GM12878 (cell line): ENCODE results near the gene SNRPD1. TPM values are rescaled to one million over a fixed set of nuclear protein-coding genes. Genes with fewer than 3 reads are reported as not detected.

ENCODE experiments used
- ATAC-seq: fragments of 200-7000 bp; cut with Tn5 transposase; 3 replicates; pipeline ENCODE4 v1.9.1; 2020; ENCODE audit warnings: mild to moderate bottlenecking, moderate library complexity
- BruUV-seq: library from RNA; stranded (reverse); fragments of 400-500 nt; replicated peaks from 2 replicates; lab custom pipeline; 2021; lab: Mats Ljungman, UMichigan
- CTCF ChIA-PET: fragments of 300-600 bp; sonication (Branson Sonifier 250); formaldehyde crosslinking; extraction: SDS; loops from one replicate; lab custom pipeline; 2021; ENCODE audit warnings: inconsistent platforms; lab: Yijun Ruan, JAX
- POLR2A ChIA-PET: fragments of 350-600 bp; formaldehyde crosslinking; extraction: SDS; loops from one replicate; lab custom pipeline; 2021; ENCODE audit warnings: inconsistent platforms; lab: Charles Lee
- RAD21 ChIA-PET: fragments of 300-600 bp; sonication (Branson Sonifier 250); formaldehyde crosslinking; loops from one replicate; lab custom pipeline; 2023; ENCODE audit warnings: antibody characterized with exemption; ENCODE audit not compliant: unreplicated experiment; lab: Charles Lee
- SMC1A ChIA-PET: fragments of 300-600 bp; sonication (Branson Sonifier 250); formaldehyde crosslinking; loops from one replicate; lab custom pipeline; 2023; ENCODE audit not compliant: unreplicated experiment, uncharacterized antibody; lab: Charles Lee
- DNase-seq: peaks from one replicate; pipeline ENCODE4 v3.0.0-alpha.2; 2011; ENCODE audit warnings: low read depth, low spot score
- FAIRE-seq: peaks from 3 replicates; lab custom pipeline; 2011; peaks lifted over from hg19 to GRCh38; lab: Jason Lieb, UNC
- H2AFZ ChIP-seq: 2 replicates; pipeline ENCODE4 v1.6.0; 2011; ENCODE audit warnings: low read depth, low read length, control low read depth; ENCODE audit not compliant: control insufficient read depth
- H3K27ac ChIP-seq: 2 replicates; pipeline ENCODE4 v1.5.1; 2011; ENCODE audit warnings: control low read depth; ENCODE audit not compliant: control insufficient read depth, insufficient read depth
- H3K27me3 ChIP-seq, 2 experiments: replicated peaks in 1 of 2; 2 replicates each; pipeline versions ENCODE4 v1.6.0 to v1.6.1; 2011; ENCODE audit warnings: low read length in 1 of 2; ENCODE audit not compliant: control insufficient read depth in 2 of 2, insufficient read depth in 2 of 2
- H3K36me3 ChIP-seq, 2 experiments: 2 replicates each; pipeline ENCODE4 v1.5.1; 2011; ENCODE audit warnings: low read length in 1 of 2; ENCODE audit not compliant: control insufficient read depth in 2 of 2, insufficient read depth in 2 of 2
- H3K4me1 ChIP-seq: 2 replicates; pipeline ENCODE4 v1.6.1; 2011; ENCODE audit warnings: mild to moderate bottlenecking, low read length, moderate library complexity, mixed read lengths; ENCODE audit not compliant: control insufficient read depth, insufficient read depth
- H3K4me2 ChIP-seq: 2 replicates; pipeline ENCODE4 v1.6.0; 2011; ENCODE audit warnings: control low read depth; ENCODE audit not compliant: control insufficient read depth, insufficient read depth
- H3K4me3 ChIP-seq: fragments of 200-600 bp; sonication (generic); 2 replicates; pipeline ENCODE4 v1.5.1; 2016
- H3K79me2 ChIP-seq: 2 replicates; pipeline ENCODE4 v1.6.0; 2011; ENCODE audit warnings: low read length; ENCODE audit not compliant: control insufficient read depth, insufficient read depth
- H3K9ac ChIP-seq: 2 replicates; pipeline ENCODE4 v1.8.0; 2011; ENCODE audit warnings: low read length, control low read depth, mixed read lengths; ENCODE audit not compliant: control insufficient read depth, insufficient read depth
- H3K9me3 ChIP-seq: replicated peaks from 3 replicates; pipeline ENCODE4 v1.5.1; 2011; ENCODE audit warnings: mild to moderate bottlenecking, low read length; ENCODE audit not compliant: control insufficient read depth, insufficient read depth
- H4K20me1 ChIP-seq: 2 replicates; pipeline ENCODE4 v1.6.0; 2011; ENCODE audit not compliant: control insufficient read depth, insufficient read depth
- CBFB ChIP-seq: IDR thresholded peaks from 2 replicates; pipeline ENCODE4 v1.6.1; 2016; ENCODE audit warnings: antibody characterized with exemption, low read depth
- CBX5 ChIP-seq: sonication (generic); IDR thresholded peaks from 2 replicates; pipeline ENCODE4 v1.6.1; 2016; ENCODE audit warnings: low read depth, moderate library complexity, mild to moderate bottlenecking, inconsistent platforms
- CREB1 ChIP-seq: IDR thresholded peaks from 2 replicates; pipeline ENCODE4 v1.6.1; 2012; ENCODE audit warnings: low read depth, mild to moderate bottlenecking, inconsistent platforms
- ETV6 ChIP-seq, 2 experiments: fragments of 450-650 bp in 1 of 2; IDR thresholded peaks in 1 of 2; conservative IDR thresholded peaks in 1 of 2; 2 replicates each; pipeline ENCODE4 v1.6.1; 2014; ENCODE audit warnings: antibody characterized with exemption in 1 of 2, borderline replicate concordance in 1 of 2, low read depth in 1 of 2, mild to moderate bottlenecking in 1 of 2, moderate library complexity in 1 of 2
- LARP7 ChIP-seq: fragments of 450-650 bp; IDR thresholded peaks from 2 replicates; pipeline ENCODE4 v1.6.1; 2017; ENCODE audit warnings: mild to moderate bottlenecking
- MXI1 ChIP-seq: fragments of 150-350 bp; IDR thresholded peaks from 2 replicates; pipeline ENCODE4 v1.6.1; 2011; ENCODE audit warnings: low read depth, mild to moderate bottlenecking, inconsistent platforms, low read length, improper control_type of control experiment
- RAD21 ChIP-seq: IDR thresholded peaks from 2 replicates; pipeline ENCODE4 v1.6.1; 2011; ENCODE audit warnings: mild to moderate bottlenecking, low read depth, low read length, moderate library complexity; ENCODE audit not compliant: insufficient read depth
- STAT3 ChIP-seq: IDR thresholded peaks from 2 replicates; pipeline ENCODE4 v1.6.1; 2011; ENCODE audit warnings: low read depth, low read length, improper control_type of control experiment
- TCF12 ChIP-seq: IDR thresholded peaks from 2 replicates; pipeline ENCODE4 v1.6.1; 2011; ENCODE audit warnings: low read depth, mild to moderate bottlenecking, low read length
- ZBED1 ChIP-seq: IDR thresholded peaks from 2 replicates; pipeline ENCODE4 v1.6.1; 2016; ENCODE audit warnings: borderline replicate concordance
- ZNF217 ChIP-seq: fragments of 450-650 bp; IDR thresholded peaks from 2 replicates; pipeline ENCODE4 v1.6.1; 2017; ENCODE audit warnings: antibody characterized with exemption, mild to moderate bottlenecking
- WGBS: methylation state at CpG from one replicate; pipeline ENCODE4 v1.1.6; 2016; ENCODE audit warnings: low lambda C conversion rate; ENCODE audit not compliant: insufficient replicate concordance, insufficient coverage; ENCODE audit errors: missing lambda C conversion rate; 5-methylcytosine and 5-hydroxymethylcytosine counted together
- in situ Hi-C: fragments of 300-500 bp; cut with MboI; formaldehyde crosslinking; loops from 9 replicates; pipeline ENCODE4 v1.14.3; 2018; ENCODE audit warnings: mixed read lengths
- intact Hi-C: fragments of 100-400 bp; cut with micrococcal nuclease; formaldehyde crosslinking; loops from one replicate; pipeline ENCODE4 v1.14.2; 2022; ENCODE audit not compliant: unreplicated experiment
- polyA plus RNA-seq, 11 experiments: library from polyadenylated mRNA; depleted of rRNA in 4 of 11; unstranded in 6 of 11; stranded (reverse) in 5 of 11; fragments of >200 nt; fragmentation: Nextera tagmentation in 4 of 11; fragmentation: Illumina TruSeq in 1 of 11; extraction: Ambion mirVana in 4 of 11; extraction: Trizol in 1 of 11; gene quantifications; 1 replicate in 1 of 11; 2 replicates in 10 of 11; pipeline versions ENCODE4 v1.2.1 to v1.2.3, GENCODE V29; 2011 to 2016; ENCODE audit warnings: inconsistent platforms in 2 of 11, missing spikeins in 2 of 11, low read depth in 1 of 11
- total RNA-seq, 4 experiments: library from RNA; depleted of rRNA in 3 of 4; stranded (reverse); fragments of >200 nt in 3 of 4; fragmentation: Illumina TruSeq in 1 of 4; extraction: Trizol in 1 of 4; gene quantifications; 2 replicates each; pipeline versions ENCODE4 v1.2.1 to v1.2.3, GENCODE V29; 2013 to 2021
- TF ChIP-seq, protein P1 (sequence below): fragments of 450-650 bp; IDR thresholded peaks from 2 replicates; pipeline ENCODE4 v1.6.1; 2014; ENCODE audit warnings: mild to moderate bottlenecking
- TF ChIP-seq, protein P2 (sequence below): IDR thresholded peaks from 2 replicates; pipeline ENCODE4 v1.6.1; 2011; ENCODE audit warnings: borderline replicate concordance, low read depth, mild to moderate bottlenecking, moderate library complexity, low read length; ENCODE audit not compliant: insufficient read depth, poor library complexity, severe bottlenecking

The SNRPD1 gene
- total and polyA plus RNA-seq, 10 of the 15 experiments (the other 5 are each of a cell fraction or from before 2014, with no cell fraction given) = 52.6 to 866 (median 227) TPM

DNA sequence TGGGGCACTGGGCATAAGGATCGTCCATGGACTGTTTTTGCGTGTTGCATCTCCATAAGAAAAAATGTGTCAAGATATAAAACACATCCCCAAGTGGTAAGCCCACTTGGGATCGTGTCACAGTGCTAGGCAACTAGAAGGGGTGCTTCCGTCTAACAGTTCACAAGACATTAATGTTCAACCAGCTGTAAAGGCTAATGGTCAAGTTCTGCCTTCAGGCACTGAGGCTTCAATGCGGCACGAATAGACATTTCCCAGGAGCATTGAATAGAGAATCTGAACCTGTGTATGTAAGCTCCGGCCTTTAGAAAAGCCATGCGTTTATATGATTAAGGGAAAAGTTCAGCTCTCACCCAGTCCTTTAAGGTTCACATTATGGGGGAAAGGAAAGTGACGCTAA, 50.5 kb downstream of the SNRPD1 start:
- Histone ChIP-seq H3K27ac (no peak overlapping the region), H4K20me1 (no peaks in the 10 kb centered on the region), H3K27me3 (no peaks in the 10 kb centered on the region), H3K36me3 (peaks cover 3% of the 10 kb centered on the region in 2 experiments), H3K4me3 (no peak overlapping the region), H3K4me1 (no peaks in the 10 kb centered on the region; the same call in 1 of the 2 replicates), H2AFZ (no peak overlapping the region), H3K4me2 (no peak overlapping the region), H3K79me2 (no peaks in the 10 kb centered on the region), H3K9ac (no peak overlapping the region), H3K9me3 (no peaks in the 10 kb centered on the region)
- DNase-seq (no peak), ATAC-seq (no peak), FAIRE-seq (no peak)
- ChIA-PET POLR2A (no interaction called here), SMC1A (no interaction called here), CTCF (no interaction called here), RAD21 (no interaction called here)
- over 99% methylated on average over 9 of the region's 9 CpGs for WGBS
- TF ChIP-seq ZBED1 (no peak), ETV6 (conservative IDR thresholded peaks at IDR 0.05 in 1 of 2, IDR thresholded peaks at IDR 0.05 in 1 of 2; ENCODE audit: borderline replicate concordance in 1 of 2, low read depth in 1 of 2) (no peak), CBFB (no peak), LARP7 (no peak), MXI1 (no peak), CBX5 (no peak), STAT3 (no peak), CREB1 (no peak), TCF12 (no peak), ZNF217 (no peak), RAD21 (no peak)
- TF ChIP-seq, protein P1, sequence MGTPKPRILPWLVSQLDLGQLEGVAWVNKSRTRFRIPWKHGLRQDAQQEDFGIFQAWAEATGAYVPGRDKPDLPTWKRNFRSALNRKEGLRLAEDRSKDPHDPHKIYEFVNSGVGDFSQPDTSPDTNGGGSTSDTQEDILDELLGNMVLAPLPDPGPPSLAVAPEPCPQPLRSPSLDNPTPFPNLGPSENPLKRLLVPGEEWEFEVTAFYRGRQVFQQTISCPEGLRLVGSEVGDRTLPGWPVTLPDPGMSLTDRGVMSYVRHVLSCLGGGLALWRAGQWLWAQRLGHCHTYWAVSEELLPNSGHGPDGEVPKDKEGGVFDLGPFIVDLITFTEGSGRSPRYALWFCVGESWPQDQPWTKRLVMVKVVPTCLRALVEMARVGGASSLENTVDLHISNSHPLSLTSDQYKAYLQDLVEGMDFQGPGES = no peak
- TF ChIP-seq, protein P2, sequence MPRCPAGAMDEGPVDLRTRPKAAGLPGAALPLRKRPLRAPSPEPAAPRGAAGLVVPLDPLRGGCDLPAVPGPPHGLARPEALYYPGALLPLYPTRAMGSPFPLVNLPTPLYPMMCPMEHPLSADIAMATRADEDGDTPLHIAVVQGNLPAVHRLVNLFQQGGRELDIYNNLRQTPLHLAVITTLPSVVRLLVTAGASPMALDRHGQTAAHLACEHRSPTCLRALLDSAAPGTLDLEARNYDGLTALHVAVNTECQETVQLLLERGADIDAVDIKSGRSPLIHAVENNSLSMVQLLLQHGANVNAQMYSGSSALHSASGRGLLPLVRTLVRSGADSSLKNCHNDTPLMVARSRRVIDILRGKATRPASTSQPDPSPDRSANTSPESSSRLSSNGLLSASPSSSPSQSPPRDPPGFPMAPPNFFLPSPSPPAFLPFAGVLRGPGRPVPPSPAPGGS = no peak
- intact Hi-C loops (no loop called here), in situ Hi-C loops (no loop called here)
- BruUV-seq = no TSS peak
